GM21367 (cell line): ENCODE results near the gene BTNL3.
"Not testable (repeated sequence)": the region's sequence is repeated elsewhere in the genome, so short reads cannot be mapped to it uniquely, and the experiment has no call there.

Source experiments
- ATAC-seq: cut with Tn5 transposase; IDR thresholded peaks from one replicate; pipeline ENCODE4 v1.9.1; 2021; ENCODE audit not compliant: unreplicated experiment

BTNL3 gene

GRCh38 chr5:181045857-181046256, 57.2 kb downstream of the BTNL3 start:
- ATAC-seq = not testable (repeated sequence)

GRCh38 chr5:181047288-181047687, 58.6 kb downstream of the BTNL3 start:
- no peak for ATAC-seq

GRCh38 chr5:181047921-181048320, 59.3 kb downstream of the BTNL3 start:
- ATAC-seq = no peak

- ATAC-seq = no peak
These were observed 61.4 kb downstream of the BTNL3 start for GRCh38 chr5:181050016-181050415.

- ATAC-seq = no peak
These were observed 63.4 kb downstream of the BTNL3 start for GRCh38 chr5:181051841-181052671.

GRCh38 chr5:181052672-181053487, 64.2 kb downstream of the BTNL3 start:
- no peak for ATAC-seq

- no peak for ATAC-seq
These were observed 65.0 kb downstream of the BTNL3 start for GRCh38 chr5:181053488-181054121.

- no peak for ATAC-seq
These were observed 65.5 kb downstream of the BTNL3 start for GRCh38 chr5:181054138-181054537.

GRCh38 chr5:181054871-181055459, 66.3 kb downstream of the BTNL3 start:
- no peak for ATAC-seq
